AG04449 (cell line): ENCODE results near the gene PCDHGC5.

ENCODE experiments used
- CTCF ChIA-PET: fragments of 350-600 bp; formaldehyde crosslinking; extraction: SDS; loops from one replicate; lab custom pipeline; 2021; ENCODE audit warnings: antibody characterized with exemption; lab: Yijun Ruan, JAX
- POLR2A ChIA-PET: fragments of 400-600, 350-600 bp; formaldehyde crosslinking; extraction: SDS; loops from one replicate; lab custom pipeline; 2020; ENCODE audit warnings: antibody characterized with exemption, inconsistent platforms; lab: Yijun Ruan, JAX
- DNase-seq: peaks from one replicate; pipeline ENCODE4 v3.0.0-alpha.2; 2010; ENCODE audit warnings: low read depth, low spot score
- H3K4me3 ChIP-seq: 2 replicates; pipeline ENCODE4 v1.5.1; 2011; ENCODE audit warnings: low read depth, mild to moderate bottlenecking, control low read depth, low read length
- TF ChIP-seq, protein P1 (sequence below): IDR thresholded peaks from one replicate; pipeline ENCODE4 v1.5.1; 2011; ENCODE audit warnings: mild to moderate bottlenecking, moderate library complexity, low read length, control low read depth, inconsistent platforms; ENCODE audit not compliant: insufficient read depth; ENCODE audit errors: missing control alignments

Gene PCDHGC5

DNA sequence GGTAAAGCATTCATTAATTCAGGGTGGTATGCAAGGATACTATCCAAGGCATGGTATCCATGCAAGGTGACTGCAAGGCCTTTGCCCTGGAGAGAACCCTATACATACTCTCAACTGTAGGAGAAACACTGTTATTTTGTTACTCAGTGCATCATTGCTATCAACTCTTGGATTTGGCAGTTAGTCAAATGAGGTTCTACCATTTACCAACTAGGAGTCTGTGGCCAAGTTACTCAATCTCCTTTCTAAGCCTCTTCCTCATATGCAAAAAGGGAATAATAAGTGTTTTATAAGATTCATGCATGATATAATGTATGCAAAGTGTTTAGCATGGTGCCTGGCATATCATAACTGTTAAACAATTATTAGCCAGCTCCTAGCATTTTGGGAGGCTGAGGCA is 9.1 kb upstream of the PCDHGC5 start:
- CTCF ChIA-PET, result interaction anchor here (1.5 to 37.5 kb wide), 5 partner anchors 9 to 84 kb away, joined by 4 to 856 read pairs (median 9); partner anchors contain the start of gene PCDHGC5
- no peak for DNase-seq
- POLR2A ChIA-PET, result no interaction called here
- TF ChIP-seq, protein P1, sequence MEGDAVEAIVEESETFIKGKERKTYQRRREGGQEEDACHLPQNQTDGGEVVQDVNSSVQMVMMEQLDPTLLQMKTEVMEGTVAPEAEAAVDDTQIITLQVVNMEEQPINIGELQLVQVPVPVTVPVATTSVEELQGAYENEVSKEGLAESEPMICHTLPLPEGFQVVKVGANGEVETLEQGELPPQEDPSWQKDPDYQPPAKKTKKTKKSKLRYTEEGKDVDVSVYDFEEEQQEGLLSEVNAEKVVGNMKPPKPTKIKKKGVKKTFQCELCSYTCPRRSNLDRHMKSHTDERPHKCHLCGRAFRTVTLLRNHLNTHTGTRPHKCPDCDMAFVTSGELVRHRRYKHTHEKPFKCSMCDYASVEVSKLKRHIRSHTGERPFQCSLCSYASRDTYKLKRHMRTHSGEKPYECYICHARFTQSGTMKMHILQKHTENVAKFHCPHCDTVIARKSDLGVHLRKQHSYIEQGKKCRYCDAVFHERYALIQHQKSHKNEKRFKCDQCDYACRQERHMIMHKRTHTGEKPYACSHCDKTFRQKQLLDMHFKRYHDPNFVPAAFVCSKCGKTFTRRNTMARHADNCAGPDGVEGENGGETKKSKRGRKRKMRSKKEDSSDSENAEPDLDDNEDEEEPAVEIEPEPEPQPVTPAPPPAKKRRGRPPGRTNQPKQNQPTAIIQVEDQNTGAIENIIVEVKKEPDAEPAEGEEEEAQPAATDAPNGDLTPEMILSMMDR, result no peak
- peak overlapping the region; percentile 40 for H3K4me3 ChIP-seq

DNA sequence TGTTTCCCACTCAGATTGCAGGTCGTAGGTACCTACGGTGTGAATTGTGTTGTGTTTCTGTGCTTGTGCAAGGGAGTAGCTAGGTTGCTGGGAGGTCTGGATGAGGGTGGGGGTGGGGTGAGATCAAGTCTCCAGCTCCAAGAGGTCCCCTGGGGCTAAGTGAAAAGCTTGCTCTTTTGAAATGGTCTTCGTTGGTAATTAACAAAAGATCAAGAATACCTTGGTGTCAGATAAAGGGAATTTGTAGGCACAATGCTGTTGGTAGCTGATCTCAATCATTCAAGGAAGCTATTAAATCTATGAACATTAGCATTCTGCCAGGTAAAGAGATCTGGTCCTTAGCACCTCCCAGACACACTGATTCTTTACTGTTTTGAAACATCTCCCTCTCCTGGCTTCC is 5.0 kb upstream of the PCDHGC5 start:
- H3K4me3 ChIP-seq, result no peak overlapping the region; the same call in 1 of the 2 replicates
- CTCF ChIA-PET, result interaction anchor here (0.9 to 37.5 kb wide), 6 partner anchors 9 to 74 kb away, joined by 4 to 856 read pairs (median 7); partner anchors contain the start of genes PCDHGA12 and PCDHGC3
- TF ChIP-seq, protein P1, result no peak
- DNase-seq, result no peak
- POLR2A ChIA-PET, result no interaction called here

DNA sequence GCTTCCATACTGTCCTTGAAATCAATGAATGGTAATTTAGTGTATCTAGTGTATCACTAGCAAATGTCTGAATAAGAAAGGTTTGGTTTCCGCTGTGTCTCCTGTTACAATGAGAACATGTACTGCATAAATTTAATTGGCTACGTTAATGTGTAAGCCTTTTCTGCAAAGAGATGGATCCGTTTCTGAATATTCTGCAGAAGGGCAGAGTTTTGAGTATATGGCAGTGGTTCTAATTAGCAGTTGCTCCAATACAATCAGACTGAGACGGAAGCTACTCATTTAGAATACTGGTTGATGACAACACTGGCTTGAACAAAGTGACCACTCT is 4.6 kb upstream of the PCDHGC5 start:
- H3K4me3 ChIP-seq, result peak overlapping the region; percentile 36
- POLR2A ChIA-PET, result no interaction called here
- CTCF ChIA-PET, result interaction anchor here (0.9 to 37.5 kb wide), 7 partner anchors 9 to 74 kb away, joined by 3 to 856 read pairs (median 5); partner anchors contain the start of genes PCDHGA12 and PCDHGC3
- TF ChIP-seq, protein P1, result no peak
- no peak for DNase-seq

DNA sequence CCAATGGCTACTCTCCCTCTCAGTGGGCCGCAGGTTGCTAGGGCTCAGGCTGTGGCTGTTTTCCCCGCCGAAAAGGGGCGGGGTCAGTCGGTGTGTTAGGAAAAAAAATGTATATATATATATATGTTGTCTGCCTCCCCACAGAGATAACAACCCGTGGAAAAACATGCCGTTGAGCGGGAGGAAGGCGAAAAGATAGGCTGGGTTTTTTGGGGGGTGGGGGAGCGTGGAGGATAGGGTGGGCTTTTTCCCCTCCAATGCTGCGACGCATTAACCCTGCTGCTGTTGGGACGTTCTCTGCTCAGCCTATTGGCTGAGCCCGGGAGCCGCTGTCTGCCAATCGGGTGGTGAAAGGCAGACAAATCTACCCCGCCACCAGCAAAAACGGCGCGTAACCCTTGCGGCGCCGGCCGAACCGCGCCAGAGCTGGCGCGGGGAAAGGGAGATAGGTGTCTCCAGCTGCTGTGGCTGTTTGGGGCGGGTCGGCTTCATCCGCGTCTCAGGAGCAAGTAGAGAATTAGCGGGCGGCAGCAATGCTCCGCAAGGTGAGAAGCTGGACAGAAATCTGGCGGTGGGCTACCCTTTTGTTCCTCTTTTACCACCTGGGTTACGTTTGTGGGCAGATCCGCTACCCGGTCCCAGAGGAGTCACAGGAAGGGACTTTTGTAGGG is 4.1 kb upstream of the PCDHGC5 start, which contains the start of gene PCDHGC4:
Gene PCDHGC4, plus strand, starts transcription at position 390 of the 671 bp plus-strand sequence. Its CDS starts 144 bp downstream, at position 534.
- POLR2A ChIA-PET, result interaction anchor here (1.0 to 1.2 kb wide), 3 partner anchors 8 to 29 kb away, joined by 3 read pairs; no protein-coding TSS in a partner anchor
- TF ChIP-seq, protein P1, result no peak
- DNase-seq, result no peak
- H3K4me3 ChIP-seq, result peak within 1 kb of the TSS; percentile 36
- CTCF ChIA-PET, result interaction anchor here (0.6 to 37.5 kb wide), 9 partner anchors 8 to 73 kb away, joined by 3 to 856 read pairs (median 4); partner anchors contain the start of genes PCDHGA12 and PCDHGC3

DNA sequence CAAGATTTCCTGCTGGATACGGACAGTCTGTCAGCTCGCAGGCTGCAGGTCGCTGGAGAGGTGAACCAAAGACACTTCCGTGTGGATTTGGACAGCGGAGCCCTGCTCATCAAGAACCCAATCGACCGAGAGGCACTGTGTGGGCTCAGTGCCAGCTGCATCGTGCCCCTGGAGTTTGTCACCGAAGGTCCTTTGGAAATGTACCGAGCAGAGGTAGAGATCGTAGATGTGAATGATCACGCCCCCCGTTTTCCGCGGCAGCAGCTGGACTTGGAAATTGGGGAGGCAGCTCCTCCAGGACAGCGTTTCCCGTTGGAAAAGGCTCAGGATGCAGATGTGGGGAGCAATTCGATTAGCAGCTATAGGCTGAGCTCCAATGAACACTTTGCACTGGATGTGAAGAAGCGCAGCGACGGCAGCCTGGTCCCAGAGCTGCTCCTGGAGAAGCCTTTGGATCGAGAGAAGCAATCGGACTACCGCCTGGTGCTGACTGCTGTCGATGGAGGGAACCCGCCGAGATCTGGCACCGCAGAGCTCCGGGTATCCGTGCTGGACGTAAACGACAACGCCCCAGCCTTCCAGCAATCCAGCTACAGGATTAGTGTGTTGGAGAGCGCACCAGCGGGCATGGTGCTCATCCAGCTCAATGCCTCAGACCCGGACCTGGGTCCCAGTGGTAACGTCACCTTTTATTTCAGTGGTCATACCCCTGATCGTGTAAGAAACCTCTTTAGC is 3.4 kb upstream of the PCDHGC5 start:
- H3K4me3 ChIP-seq, result peak overlapping the region; percentile 36

More for the DNA sequence above, 3.4 kb upstream of the PCDHGC5 start:
- DNase-seq, result no peak
- CTCF ChIA-PET, result interaction anchor here (0.6 to 37.5 kb wide), 10 partner anchors 9 to 75 kb away, joined by 3 to 856 read pairs (median 3); partner anchors contain the start of genes PCDHGA12 and PCDHGC3
- POLR2A ChIA-PET, result interaction anchor here (1.0 to 1.2 kb wide), 3 partner anchors 9 to 28 kb away, joined by 3 read pairs; no protein-coding TSS in a partner anchor
- TF ChIP-seq, protein P1, result no peak
